ENCODE measurements around the gene BMPER. TPM values are rescaled to one million over a fixed set of nuclear protein-coding genes. Genes with fewer than 3 reads are reported as not detected.

The BMPER gene
- total RNA-seq, 1 experiment from 2014 or later = not detected

GRCh38 chr7:33901199-33901598, 4.1 kb upstream of the BMPER start:
- Mint-ChIP-seq H3K4me1 (ENCODE audit: low read depth, unreplicated experiment) (peaks cover 6% of the 10 kb centered on the region), H3K9me3 (ENCODE audit: unreplicated experiment) (no peaks in the 10 kb centered on the region), H3K36me3 (ENCODE audit: insufficient read depth, unreplicated experiment) (no peaks in the 10 kb centered on the region), H3K4me3 (ENCODE audit: unreplicated experiment) (no peak overlapping the region), H3K27ac (ENCODE audit: unreplicated experiment) (no peak overlapping the region), H3K27me3 (ENCODE audit: insufficient read depth, unreplicated experiment) (peaks cover 22% of the 10 kb centered on the region)
- no TSS peak for BruUV-seq (replicated peaks)
- H3K36me3 ChIP-seq (ENCODE audit: control insufficient read depth, insufficient read depth, low read length) = no peaks in the 10 kb centered on the region
- H3K9me3 ChIP-seq = no peaks in the 10 kb centered on the region
- no peak for TF ChIP-seq CTCF (IDR thresholded peaks at IDR 0.05; ENCODE audit: insufficient read depth in 1 of 2, low read depth in 1 of 2, low read length in 1 of 2, severe bottlenecking in 1 of 2, unreplicated experiment in 1 of 2)
- POLR2A ChIA-PET = no interaction called here
- 0 out of 2 replicates have a peak, but pooled peaks cover 3% of the 10 kb centered on the region for H3K4me1 ChIP-seq
- H3K4me3 ChIP-seq (ENCODE audit: low read depth, low read length) = no peak overlapping the region
- CTCF ChIA-PET = no interaction called here
- 0 out of 2 replicates have a peak, but pooled peaks cover 2% of the 10 kb centered on the region for H3K27me3 ChIP-seq (replicated peaks; ENCODE audit: control insufficient read depth, insufficient read depth, low read length)
- no peak for DNase-seq
- intact Hi-C loops (cut with micrococcal nuclease; ENCODE audit: unreplicated experiment) = loop anchor here (10.0 kb wide), 1 partner anchor 716 kb away; no protein-coding TSS in a partner anchor

- no peak overlapping the region for H3K27ac Mint-ChIP-seq (ENCODE audit: unreplicated experiment)
- POLR2A ChIA-PET = no interaction called here
Measured at GRCh38 chr7:33901847-33902246, 3.5 kb upstream of the BMPER start.

GRCh38 chr7:33902746-33903145, 2.6 kb upstream of the BMPER start:
- Mint-ChIP-seq H3K4me3 (ENCODE audit: unreplicated experiment) (no peak overlapping the region), H3K27ac (ENCODE audit: unreplicated experiment) (no peak overlapping the region)
- POLR2A ChIA-PET = no interaction called here

More at GRCh38 chr7:33901847-33902246, 3.5 kb upstream of the BMPER start:
- Mint-ChIP-seq H3K4me1 (ENCODE audit: low read depth, unreplicated experiment) (peaks cover 6% of the 10 kb centered on the region), H3K36me3 (ENCODE audit: insufficient read depth, unreplicated experiment) (no peaks in the 10 kb centered on the region), H3K4me3 (ENCODE audit: unreplicated experiment) (no peak overlapping the region), H3K27me3 (ENCODE audit: insufficient read depth, unreplicated experiment) (peaks cover 25% of the 10 kb centered on the region), H3K9me3 (ENCODE audit: unreplicated experiment) (no peaks in the 10 kb centered on the region)
- Histone ChIP-seq H3K27me3 (replicated peaks; ENCODE audit: control insufficient read depth, insufficient read depth, low read length) (0 out of 2 replicates have a peak, but pooled peaks cover 2% of the 10 kb centered on the region), H3K4me3 (ENCODE audit: low read depth, low read length) (no peak overlapping the region), H3K36me3 (ENCODE audit: control insufficient read depth, insufficient read depth, low read length) (no peaks in the 10 kb centered on the region), H3K4me1 (0 out of 2 replicates have a peak, but pooled peaks cover 3% of the 10 kb centered on the region), H3K9me3 (no peaks in the 10 kb centered on the region)
- BruUV-seq (replicated peaks) = no TSS peak
- TF ChIP-seq CTCF (IDR thresholded peaks at IDR 0.05; ENCODE audit: insufficient read depth in 1 of 2, low read depth in 1 of 2, low read length in 1 of 2, severe bottlenecking in 1 of 2, unreplicated experiment in 1 of 2) = no peak
- no peak for DNase-seq
- intact Hi-C loops (cut with micrococcal nuclease; ENCODE audit: unreplicated experiment) = loop anchor here (10.0 kb wide), 1 partner anchor 717 kb away; no protein-coding TSS in a partner anchor
- CTCF ChIA-PET = no interaction called here

More at GRCh38 chr7:33902746-33903145, 2.6 kb upstream of the BMPER start:
- no peak for DNase-seq
- no peak for TF ChIP-seq CTCF (IDR thresholded peaks at IDR 0.05; ENCODE audit: insufficient read depth in 1 of 2, low read depth in 1 of 2, low read length in 1 of 2, severe bottlenecking in 1 of 2, unreplicated experiment in 1 of 2)
- peaks cover 6% of the 10 kb centered on the region for H3K4me1 Mint-ChIP-seq (ENCODE audit: low read depth, unreplicated experiment)
- 0 out of 2 replicates have a peak, but pooled peaks cover 3% of the 10 kb centered on the region for H3K4me1 ChIP-seq
- 0 out of 2 replicates have a peak, but pooled peaks cover 2% of the 10 kb centered on the region for H3K27me3 ChIP-seq (replicated peaks; ENCODE audit: control insufficient read depth, insufficient read depth, low read length)
- BruUV-seq (replicated peaks) = no TSS peak
- no peak overlapping the region for H3K4me3 ChIP-seq (ENCODE audit: low read depth, low read length)
- intact Hi-C loops (cut with micrococcal nuclease; ENCODE audit: unreplicated experiment) = loop anchor here (10.0 kb wide), 1 partner anchor 718 kb away; no protein-coding TSS in a partner anchor
- H3K9me3 Mint-ChIP-seq (ENCODE audit: unreplicated experiment) = no peaks in the 10 kb centered on the region
- CTCF ChIA-PET = no interaction called here
- no peaks in the 10 kb centered on the region for H3K9me3 ChIP-seq
- H3K36me3 Mint-ChIP-seq (ENCODE audit: insufficient read depth, unreplicated experiment) = no peaks in the 10 kb centered on the region
- H3K27me3 Mint-ChIP-seq (ENCODE audit: insufficient read depth, unreplicated experiment) = peaks cover 34% of the 10 kb centered on the region
- no peaks in the 10 kb centered on the region for H3K36me3 ChIP-seq (ENCODE audit: control insufficient read depth, insufficient read depth, low read length)
